ENCODE data around the gene SLC25A10. TPM values are rescaled to one million over a fixed set of nuclear protein-coding genes. Genes with fewer than 3 reads are reported as not detected.

The SLC25A10 gene
- total and polyA plus RNA-seq, 4 donors, result 4.3 to 21.5 (median 17.0) TPM

GRCh38 chr17:81693509-81694210 is 18.4 kb upstream of the SLC25A10 start:
- ATAC-seq (ENCODE audit: insufficient read depth, low FRiP score), result no peak
- H3K4me3 ChIP-seq, result no peak overlapping the region
- H3K36me3 ChIP-seq (ENCODE audit: control insufficient read depth in 4 of 4, insufficient read depth in 4 of 4, low read length in 4 of 4), result peaks cover 8 to 94% (median 36%) of the 10 kb centered on the region in 4 donors
- no peak overlapping the region for H3K9ac ChIP-seq (ENCODE audit: insufficient read depth in 1 of 2, low read length in 2 of 2)
- no peaks in the 10 kb centered on the region for H3K4me1 ChIP-seq (ENCODE audit: control insufficient read depth in 5 of 5, insufficient read depth in 5 of 5, low read length in 5 of 5)
- no peak overlapping the region for H3K27ac ChIP-seq (ENCODE audit: low read depth in 1 of 2, low read length in 1 of 2)
- H3K9me3 ChIP-seq (ENCODE audit: control insufficient read depth in 4 of 4, insufficient read depth in 3 of 4, low read length in 3 of 4), result no peaks in the 10 kb centered on the region
- TF ChIP-seq, protein P1, sequence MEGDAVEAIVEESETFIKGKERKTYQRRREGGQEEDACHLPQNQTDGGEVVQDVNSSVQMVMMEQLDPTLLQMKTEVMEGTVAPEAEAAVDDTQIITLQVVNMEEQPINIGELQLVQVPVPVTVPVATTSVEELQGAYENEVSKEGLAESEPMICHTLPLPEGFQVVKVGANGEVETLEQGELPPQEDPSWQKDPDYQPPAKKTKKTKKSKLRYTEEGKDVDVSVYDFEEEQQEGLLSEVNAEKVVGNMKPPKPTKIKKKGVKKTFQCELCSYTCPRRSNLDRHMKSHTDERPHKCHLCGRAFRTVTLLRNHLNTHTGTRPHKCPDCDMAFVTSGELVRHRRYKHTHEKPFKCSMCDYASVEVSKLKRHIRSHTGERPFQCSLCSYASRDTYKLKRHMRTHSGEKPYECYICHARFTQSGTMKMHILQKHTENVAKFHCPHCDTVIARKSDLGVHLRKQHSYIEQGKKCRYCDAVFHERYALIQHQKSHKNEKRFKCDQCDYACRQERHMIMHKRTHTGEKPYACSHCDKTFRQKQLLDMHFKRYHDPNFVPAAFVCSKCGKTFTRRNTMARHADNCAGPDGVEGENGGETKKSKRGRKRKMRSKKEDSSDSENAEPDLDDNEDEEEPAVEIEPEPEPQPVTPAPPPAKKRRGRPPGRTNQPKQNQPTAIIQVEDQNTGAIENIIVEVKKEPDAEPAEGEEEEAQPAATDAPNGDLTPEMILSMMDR (IDR thresholded peaks at IDR 0.05; ENCODE audit: control extremely low read depth, extremely low read depth), result no peak
- H3K27me3 ChIP-seq (ENCODE audit: control insufficient read depth in 3 of 3, insufficient read depth in 3 of 3, low read length in 2 of 3), result no peaks in the 10 kb centered on the region
- no peak for DNase-seq
- 92% methylated on average over 31 to 35 of the region's 35 CpGs for WGBS, 2 donors

GRCh38 chr17:81694810-81695209 is 17.3 kb upstream of the SLC25A10 start:
- TF ChIP-seq, protein P1 (IDR thresholded peaks at IDR 0.05; ENCODE audit: control extremely low read depth, extremely low read depth), result no peak
- Histone ChIP-seq H3K27me3 (ENCODE audit: control insufficient read depth in 3 of 3, insufficient read depth in 3 of 3, low read length in 2 of 3) (no peaks in the 10 kb centered on the region), H3K36me3 (ENCODE audit: control insufficient read depth in 4 of 4, insufficient read depth in 4 of 4, low read length in 4 of 4) (peaks cover 11 to 87% (median 34%) of the 10 kb centered on the region in 4 donors), H3K4me3 (no peak overlapping the region), H3K9me3 (ENCODE audit: control insufficient read depth in 4 of 4, insufficient read depth in 3 of 4, low read length in 3 of 4) (no peaks in the 10 kb centered on the region), H3K27ac (ENCODE audit: low read depth in 1 of 2, low read length in 1 of 2) (no peak overlapping the region), H3K9ac (ENCODE audit: insufficient read depth in 1 of 2, low read length in 2 of 2) (no peak overlapping the region), H3K4me1 (ENCODE audit: control insufficient read depth in 5 of 5, insufficient read depth in 5 of 5, low read length in 5 of 5) (no peaks in the 10 kb centered on the region)
- DNase-seq (no peak), ATAC-seq (ENCODE audit: insufficient read depth, low FRiP score) (no peak)
- WGBS, 2 donors, result 96% methylated on average over 19 of the region's 19 CpGs

- no peak overlapping the region for H3K4me3 ChIP-seq
- no peak overlapping the region for H3K27ac ChIP-seq (ENCODE audit: low read depth in 1 of 2, low read length in 1 of 2)
- H3K9me3 ChIP-seq (ENCODE audit: control insufficient read depth in 4 of 4, insufficient read depth in 3 of 4, low read length in 3 of 4), result no peaks in the 10 kb centered on the region
- no peak overlapping the region for H3K9ac ChIP-seq (ENCODE audit: insufficient read depth in 1 of 2, low read length in 2 of 2)
- no peaks in the 10 kb centered on the region for H3K27me3 ChIP-seq (ENCODE audit: control insufficient read depth in 3 of 3, insufficient read depth in 3 of 3, low read length in 2 of 3)
- WGBS, 2 donors, result 93% methylated on average over 6 of the region's 6 CpGs
- DNase-seq (no peak), ATAC-seq (ENCODE audit: insufficient read depth, low FRiP score) (no peak)
- H3K4me1 ChIP-seq (ENCODE audit: control insufficient read depth in 5 of 5, insufficient read depth in 5 of 5, low read length in 5 of 5), result no peaks in the 10 kb centered on the region
- peaks cover 11 to 83% (median 34%) of the 10 kb centered on the region in 4 donors for H3K36me3 ChIP-seq (ENCODE audit: control insufficient read depth in 4 of 4, insufficient read depth in 4 of 4, low read length in 4 of 4)
- TF ChIP-seq, protein P1 (IDR thresholded peaks at IDR 0.05; ENCODE audit: control extremely low read depth, extremely low read depth), result no peak
These were observed 16.9 kb upstream of the SLC25A10 start for GRCh38 chr17:81695211-81695610.

All from lung (tissue), 12 donors.